AG04449 (cell line): ENCODE data around the gene DCAF10.

Source experiments
- CTCF ChIA-PET: fragments of 350-600 bp; formaldehyde crosslinking; extraction: SDS; loops from one replicate; lab custom pipeline; 2021; ENCODE audit warnings: antibody characterized with exemption; lab: Yijun Ruan, JAX
- POLR2A ChIA-PET: fragments of 400-600, 350-600 bp; formaldehyde crosslinking; extraction: SDS; loops from one replicate; lab custom pipeline; 2020; ENCODE audit warnings: antibody characterized with exemption, inconsistent platforms; lab: Yijun Ruan, JAX
- DNase-seq: peaks from one replicate; pipeline ENCODE4 v3.0.0-alpha.2; 2010; ENCODE audit warnings: low read depth, low spot score
- H3K4me3 ChIP-seq: 2 replicates; pipeline ENCODE4 v1.5.1; 2011; ENCODE audit warnings: low read depth, mild to moderate bottlenecking, control low read depth, low read length
- TF ChIP-seq, protein P1 (sequence below): IDR thresholded peaks from one replicate; pipeline ENCODE4 v1.5.1; 2011; ENCODE audit warnings: mild to moderate bottlenecking, moderate library complexity, low read length, control low read depth, inconsistent platforms; ENCODE audit not compliant: insufficient read depth; ENCODE audit errors: missing control alignments

DCAF10 gene

DNA sequence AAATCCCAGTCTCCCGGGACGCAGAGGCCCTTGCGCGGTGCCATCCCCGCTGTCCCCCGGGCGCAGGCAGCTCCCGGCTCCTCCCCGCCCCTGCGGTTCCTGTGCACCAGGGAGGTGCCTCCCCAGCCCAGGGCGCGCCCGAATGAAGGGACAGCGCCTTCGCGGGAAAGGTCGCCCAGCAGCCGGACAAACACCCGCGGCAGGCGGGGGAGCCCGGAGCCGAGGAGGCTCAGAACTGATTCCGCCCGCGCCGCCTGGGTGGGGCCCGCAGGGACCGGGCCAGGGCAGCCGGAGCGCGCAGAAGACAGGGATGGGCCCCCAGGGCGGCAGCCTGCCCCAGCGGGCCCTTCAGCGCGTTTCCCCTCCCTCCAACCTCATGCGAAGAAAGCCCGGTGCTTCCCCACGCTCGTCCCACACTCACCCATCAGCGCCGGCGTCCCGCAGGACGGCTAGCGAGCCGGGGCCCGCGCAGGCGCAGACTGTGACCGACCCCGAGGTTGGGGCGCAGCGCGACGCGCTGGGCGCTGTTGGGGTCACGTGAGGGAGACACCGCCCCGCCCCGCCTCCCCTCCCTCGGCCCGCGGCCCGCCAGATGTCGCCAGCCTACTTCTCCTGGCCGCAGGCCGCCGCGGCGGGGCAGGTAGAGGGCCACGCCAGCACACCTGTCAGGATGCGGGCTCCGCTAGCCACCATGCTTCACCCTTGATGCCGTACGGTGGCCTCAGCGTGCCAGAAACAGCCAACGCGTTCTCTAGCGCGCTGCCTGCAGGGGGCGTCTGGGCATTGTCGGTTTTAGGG is 103.2 kb downstream of the DCAF10 start, which contains the start of gene SLC25A51:
Gene SLC25A51 (minus strand): TSS at position 481 of the 798 bp plus-strand sequence. CDS start 15,577 bp downstream, outside the sequence.
- TF ChIP-seq, protein P1, sequence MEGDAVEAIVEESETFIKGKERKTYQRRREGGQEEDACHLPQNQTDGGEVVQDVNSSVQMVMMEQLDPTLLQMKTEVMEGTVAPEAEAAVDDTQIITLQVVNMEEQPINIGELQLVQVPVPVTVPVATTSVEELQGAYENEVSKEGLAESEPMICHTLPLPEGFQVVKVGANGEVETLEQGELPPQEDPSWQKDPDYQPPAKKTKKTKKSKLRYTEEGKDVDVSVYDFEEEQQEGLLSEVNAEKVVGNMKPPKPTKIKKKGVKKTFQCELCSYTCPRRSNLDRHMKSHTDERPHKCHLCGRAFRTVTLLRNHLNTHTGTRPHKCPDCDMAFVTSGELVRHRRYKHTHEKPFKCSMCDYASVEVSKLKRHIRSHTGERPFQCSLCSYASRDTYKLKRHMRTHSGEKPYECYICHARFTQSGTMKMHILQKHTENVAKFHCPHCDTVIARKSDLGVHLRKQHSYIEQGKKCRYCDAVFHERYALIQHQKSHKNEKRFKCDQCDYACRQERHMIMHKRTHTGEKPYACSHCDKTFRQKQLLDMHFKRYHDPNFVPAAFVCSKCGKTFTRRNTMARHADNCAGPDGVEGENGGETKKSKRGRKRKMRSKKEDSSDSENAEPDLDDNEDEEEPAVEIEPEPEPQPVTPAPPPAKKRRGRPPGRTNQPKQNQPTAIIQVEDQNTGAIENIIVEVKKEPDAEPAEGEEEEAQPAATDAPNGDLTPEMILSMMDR = peak; percentile 99
- H3K4me3 ChIP-seq = peak within 1 kb of the TSS; percentile 83
- POLR2A ChIA-PET = no interaction called here
- DNase-seq = no peak
- CTCF ChIA-PET = interaction anchor here (0.7 to 18.1 kb wide), 21 partner anchors 10 to 472 kb away, joined by 3 to 214 read pairs (median 4); no protein-coding TSS in a partner anchor

DNA sequence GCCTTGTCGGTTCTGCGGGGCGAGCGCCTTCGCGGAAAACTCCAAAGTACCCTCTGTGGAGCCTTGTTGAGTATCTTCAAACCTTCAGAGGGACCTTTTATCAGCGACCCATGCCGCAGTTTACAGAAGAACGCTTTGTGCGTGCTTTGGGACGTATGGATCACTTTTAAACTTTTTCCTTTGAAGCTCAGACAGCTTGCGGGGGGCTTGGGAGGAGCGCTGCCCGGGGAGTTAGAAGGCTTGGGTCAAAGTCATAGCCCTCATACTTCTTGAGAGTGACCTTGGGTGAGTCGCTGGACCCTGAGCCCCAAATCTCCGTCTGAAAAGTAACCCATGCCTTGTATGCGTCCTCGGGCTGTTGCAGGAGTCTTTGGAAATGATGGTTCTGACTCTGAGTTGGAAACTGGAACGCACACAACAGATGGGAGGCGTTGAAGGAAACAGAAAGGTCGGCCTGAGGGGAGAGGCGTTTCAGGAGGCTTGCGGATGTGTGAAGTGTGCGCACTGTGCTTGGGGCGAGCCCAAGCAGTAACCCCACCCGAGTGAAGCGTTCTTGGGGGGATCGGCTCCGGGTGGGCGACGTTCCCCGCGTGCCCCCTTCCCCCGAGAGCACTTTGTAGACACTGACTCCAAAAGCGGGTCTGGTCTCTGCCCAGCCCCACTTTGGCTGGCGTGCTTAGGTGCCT is 104.0 kb downstream of the DCAF10 start:
- peak overlapping the region; percentile 83 for H3K4me3 ChIP-seq
- ChIA-PET POLR2A (interaction anchor here (0.6 kb wide), 1 partner anchor 259 kb away, joined by 3 read pairs; no protein-coding TSS in a partner anchor), CTCF (interaction anchor here (0.6 to 18.1 kb wide), 21 partner anchors 9 to 493 kb away, joined by 3 to 214 read pairs (median 4); no protein-coding TSS in a partner anchor)
- no peak for DNase-seq
- TF ChIP-seq, protein P1 = no peak

DNA sequence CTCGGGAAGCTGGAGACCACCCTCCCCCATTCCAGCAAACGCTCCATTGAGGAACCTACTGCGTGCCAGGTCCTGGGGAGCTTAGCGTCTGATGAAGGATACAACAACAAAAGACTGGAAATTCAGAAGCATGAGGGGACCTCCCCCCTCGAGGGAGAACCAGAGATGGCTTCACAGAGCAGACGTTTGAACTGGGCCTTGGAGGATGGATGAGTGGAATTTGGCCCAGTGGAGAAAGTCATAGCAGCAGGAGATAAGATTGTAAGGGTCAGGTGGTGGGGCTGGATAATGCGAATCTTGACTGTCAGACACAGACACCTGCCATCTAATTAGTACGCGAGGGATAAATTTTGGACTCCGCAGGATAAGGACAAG is 104.5 kb downstream of the DCAF10 start:
- TF ChIP-seq, protein P1 = no peak
- ChIA-PET POLR2A (no interaction called here), CTCF (interaction anchor here (0.7 to 18.1 kb wide), 14 partner anchors 8 to 458 kb away, joined by 3 to 214 read pairs (median 4); no protein-coding TSS in a partner anchor)
- no peak for DNase-seq
- peak overlapping the region; percentile 83 for H3K4me3 ChIP-seq

DNA sequence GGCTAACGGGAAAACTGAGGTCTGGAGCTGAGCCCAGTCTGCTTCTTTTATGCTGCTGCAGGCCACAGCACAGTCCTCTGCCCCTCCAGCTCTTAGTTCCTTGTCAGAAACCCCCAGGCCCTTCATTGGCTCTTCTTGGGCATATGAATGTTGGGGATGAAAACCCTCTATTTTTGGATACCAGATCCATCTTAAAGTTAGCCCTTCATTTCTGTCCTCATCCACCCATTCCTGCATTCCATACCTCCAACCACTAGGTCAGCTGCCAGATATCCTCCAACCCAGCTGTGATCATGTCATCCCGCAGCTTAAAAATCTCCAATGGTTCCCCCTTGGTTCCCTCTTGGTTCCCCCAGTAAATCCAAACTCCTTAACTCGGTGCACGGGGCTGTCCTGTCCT is 105.2 kb downstream of the DCAF10 start:
- DNase-seq = no peak
- ChIA-PET POLR2A (no interaction called here), CTCF (interaction anchor here (1.2 to 18.1 kb wide), 9 partner anchors 8 to 358 kb away, joined by 3 to 214 read pairs (median 3); partner anchors contain the start of gene SHB)
- H3K4me3 ChIP-seq = no peak overlapping the region
- TF ChIP-seq, protein P1 = no peak

DNA sequence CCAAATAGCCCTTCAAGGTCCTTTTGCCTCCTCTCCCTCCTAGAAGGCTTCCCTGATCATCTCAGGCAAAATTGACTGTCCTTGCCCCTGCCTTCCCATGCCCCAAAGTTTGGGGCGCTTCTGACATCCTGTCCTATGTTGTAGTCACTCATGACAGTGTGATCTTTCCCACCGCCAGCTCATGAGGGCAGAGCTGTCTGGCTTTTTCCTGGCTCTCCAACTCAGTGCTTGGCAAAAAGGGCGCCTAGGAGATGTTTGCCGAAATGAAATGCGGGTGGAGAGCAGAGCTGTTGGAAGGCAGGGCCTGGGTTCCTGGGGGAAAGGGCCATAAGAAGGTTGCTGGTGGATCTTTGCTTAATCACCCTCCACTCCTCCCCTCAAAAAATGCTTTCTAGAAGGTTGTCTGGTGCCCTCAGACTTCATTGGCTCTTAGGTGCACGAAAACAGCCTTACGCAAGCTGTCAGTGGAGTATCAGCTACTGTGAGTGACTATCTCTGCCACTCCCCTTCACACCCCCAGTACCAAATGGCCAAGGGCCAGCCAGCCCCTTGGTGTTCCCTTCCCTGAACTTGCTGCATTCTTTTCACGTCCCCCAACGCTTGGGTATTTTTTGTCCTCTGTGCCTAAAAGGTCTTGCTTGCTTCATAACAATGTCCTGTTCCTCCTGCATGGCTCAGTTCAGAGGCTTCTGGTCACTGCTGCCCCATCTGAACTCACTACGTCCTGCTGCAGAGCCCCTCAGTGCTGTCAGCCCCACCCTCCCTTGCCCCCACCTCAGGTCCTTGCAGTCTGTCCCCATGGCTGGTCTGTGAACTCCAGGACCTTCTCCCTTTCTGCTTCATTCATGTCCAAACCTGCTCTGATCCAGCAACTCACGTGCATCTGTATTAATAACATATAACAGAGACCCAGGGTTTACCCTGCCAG is 106.0 kb downstream of the DCAF10 start:
- DNase-seq = no peak
- TF ChIP-seq, protein P1 = no peak
- CTCF ChIA-PET = interaction anchor here (1.2 to 18.1 kb wide), 6 partner anchors 9 to 357 kb away, joined by 3 to 214 read pairs (median 3); partner anchors contain the start of gene SHB
- POLR2A ChIA-PET = no interaction called here
- H3K4me3 ChIP-seq = no peak overlapping the region
